Sigmoid colon (tissue), 4 donors: Measurements from ENCODE around the gene APLF.

ENCODE experiments used
- POLR2A ChIP-seq, 2 donors: fragments of 450-650 bp; IDR thresholded peaks; one replicate each; pipeline ENCODE4 v1.6.1; 2016; ENCODE audit warnings: antibody characterized with exemption in 2 of 2, mild to moderate bottlenecking in 2 of 2, moderate library complexity in 2 of 2
- POLR2AphosphoS5 ChIP-seq, 4 donors: sonication (generic); formaldehyde crosslinking; IDR thresholded peaks; one replicate each; pipeline ENCODE4 v1.6.1; 2017; ENCODE audit warnings: antibody characterized with exemption in 4 of 4
- TF ChIP-seq, protein P1 (sequence below), 4 experiments: fragments of 450-650 bp in 3 of 4; fragments of 200-600 bp in 1 of 4; IDR thresholded peaks; one replicate each; pipeline ENCODE4 v1.5.1; 2016 to 2019; ENCODE audit warnings: antibody characterized with exemption in 4 of 4, mild to moderate bottlenecking in 3 of 4, moderate library complexity in 2 of 4

DNA sequence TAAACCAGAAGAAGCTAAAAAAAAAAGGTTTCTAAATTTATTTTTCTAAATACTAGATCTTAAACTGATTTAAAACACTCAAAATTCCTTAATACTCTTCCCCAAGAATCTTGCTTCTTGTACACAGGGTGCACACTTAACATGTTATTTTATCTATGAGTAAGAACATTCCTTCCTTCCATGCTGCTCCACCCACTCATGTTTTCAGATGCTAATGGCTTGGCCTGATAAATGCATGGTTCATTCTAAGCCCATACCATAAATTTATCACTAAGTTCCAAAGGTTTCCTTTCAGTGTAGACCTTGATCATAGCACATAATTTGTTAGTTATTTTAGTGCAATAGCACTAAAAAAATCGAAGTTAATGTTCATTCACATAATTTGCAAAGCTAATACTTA, 8.4 kb upstream of the APLF start:
- TF ChIP-seq POLR2A (IDR thresholded peaks at IDR 0.05) (no peak), POLR2AphosphoS5 (IDR thresholded peaks at IDR 0.05) (no peak)
- TF ChIP-seq, protein P1, sequence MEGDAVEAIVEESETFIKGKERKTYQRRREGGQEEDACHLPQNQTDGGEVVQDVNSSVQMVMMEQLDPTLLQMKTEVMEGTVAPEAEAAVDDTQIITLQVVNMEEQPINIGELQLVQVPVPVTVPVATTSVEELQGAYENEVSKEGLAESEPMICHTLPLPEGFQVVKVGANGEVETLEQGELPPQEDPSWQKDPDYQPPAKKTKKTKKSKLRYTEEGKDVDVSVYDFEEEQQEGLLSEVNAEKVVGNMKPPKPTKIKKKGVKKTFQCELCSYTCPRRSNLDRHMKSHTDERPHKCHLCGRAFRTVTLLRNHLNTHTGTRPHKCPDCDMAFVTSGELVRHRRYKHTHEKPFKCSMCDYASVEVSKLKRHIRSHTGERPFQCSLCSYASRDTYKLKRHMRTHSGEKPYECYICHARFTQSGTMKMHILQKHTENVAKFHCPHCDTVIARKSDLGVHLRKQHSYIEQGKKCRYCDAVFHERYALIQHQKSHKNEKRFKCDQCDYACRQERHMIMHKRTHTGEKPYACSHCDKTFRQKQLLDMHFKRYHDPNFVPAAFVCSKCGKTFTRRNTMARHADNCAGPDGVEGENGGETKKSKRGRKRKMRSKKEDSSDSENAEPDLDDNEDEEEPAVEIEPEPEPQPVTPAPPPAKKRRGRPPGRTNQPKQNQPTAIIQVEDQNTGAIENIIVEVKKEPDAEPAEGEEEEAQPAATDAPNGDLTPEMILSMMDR (IDR thresholded peaks at IDR 0.05), result no peak
